Measurements from ENCODE around the gene PYCARD.
A peak's percentile ranks its signal among the peaks of the same experiment; 100 is the strongest.
"Not testable (repeated sequence)": the region's sequence is repeated elsewhere in the genome, so short reads cannot be mapped to it uniquely, and the experiment has no call there.

Gene PYCARD

DNA sequence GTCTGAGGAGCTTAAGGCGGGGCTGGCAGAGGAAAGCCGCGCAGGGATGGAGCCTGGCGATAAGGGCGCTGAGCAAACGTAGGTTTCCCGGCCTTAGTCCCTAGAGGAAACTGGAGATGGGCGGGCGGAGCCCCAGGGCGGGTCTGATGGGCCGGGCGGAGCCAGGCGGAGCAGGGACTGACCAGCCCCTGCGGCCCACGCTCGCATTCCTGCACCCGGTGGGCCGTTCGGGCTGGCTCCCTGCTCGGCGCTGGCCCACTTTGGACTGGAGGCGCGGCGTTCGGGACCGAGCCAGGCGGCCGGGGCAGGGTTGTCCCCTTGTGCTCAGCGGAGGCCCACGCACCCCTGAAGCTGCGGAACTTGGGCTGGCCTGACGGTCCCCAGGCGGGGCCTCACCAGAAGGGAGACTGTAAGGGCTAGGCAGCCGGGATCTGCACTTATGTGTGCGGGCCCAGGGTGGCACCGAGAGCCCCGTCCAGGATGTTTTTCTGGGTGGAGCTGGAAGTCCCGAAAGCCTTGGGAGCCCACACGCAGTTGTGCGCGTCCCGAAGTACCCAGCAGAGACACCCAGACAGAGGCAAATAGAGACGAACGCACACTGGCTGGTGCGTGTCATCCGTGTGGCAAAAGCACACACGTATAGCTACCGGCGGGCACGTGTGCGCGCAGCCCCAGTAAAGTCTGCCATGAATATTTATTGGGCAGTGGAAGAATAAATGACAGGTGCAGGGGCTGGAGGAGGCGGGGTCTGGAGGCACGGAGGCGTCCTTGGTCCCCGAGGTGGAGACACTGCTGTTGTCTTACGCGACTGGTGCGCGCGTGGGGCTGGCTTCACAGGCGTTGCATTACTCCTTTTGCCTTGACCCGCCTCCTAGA is 13.0 kb upstream of the PYCARD start:
- peak in 2 of 51 donors; percentile 7 to 17 for DNase-seq

DNA sequence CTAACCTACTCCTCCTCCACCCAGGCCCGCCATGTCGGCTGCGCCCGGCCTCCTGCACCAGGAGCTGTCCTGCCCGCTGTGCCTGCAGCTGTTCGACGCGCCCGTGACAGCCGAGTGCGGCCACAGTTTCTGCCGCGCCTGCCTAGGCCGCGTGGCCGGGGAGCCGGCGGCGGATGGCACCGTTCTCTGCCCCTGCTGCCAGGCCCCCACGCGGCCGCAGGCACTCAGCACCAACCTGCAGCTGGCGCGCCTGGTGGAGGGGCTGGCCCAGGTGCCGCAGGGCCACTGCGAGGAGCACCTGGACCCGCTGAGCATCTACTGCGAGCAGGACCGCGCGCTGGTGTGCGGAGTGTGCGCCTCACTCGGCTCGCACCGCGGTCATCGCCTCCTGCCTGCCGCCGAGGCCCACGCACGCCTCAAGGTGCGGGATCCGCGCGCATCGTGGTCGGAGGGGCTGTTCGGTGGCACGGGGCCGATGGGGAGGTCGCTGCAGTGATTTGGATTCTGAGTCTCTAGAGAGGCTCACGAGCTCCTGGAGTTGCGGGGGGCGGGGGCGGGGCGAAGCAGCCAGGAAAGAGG is 12.2 kb upstream of the PYCARD start:
- no peak for DNase-seq

DNA sequence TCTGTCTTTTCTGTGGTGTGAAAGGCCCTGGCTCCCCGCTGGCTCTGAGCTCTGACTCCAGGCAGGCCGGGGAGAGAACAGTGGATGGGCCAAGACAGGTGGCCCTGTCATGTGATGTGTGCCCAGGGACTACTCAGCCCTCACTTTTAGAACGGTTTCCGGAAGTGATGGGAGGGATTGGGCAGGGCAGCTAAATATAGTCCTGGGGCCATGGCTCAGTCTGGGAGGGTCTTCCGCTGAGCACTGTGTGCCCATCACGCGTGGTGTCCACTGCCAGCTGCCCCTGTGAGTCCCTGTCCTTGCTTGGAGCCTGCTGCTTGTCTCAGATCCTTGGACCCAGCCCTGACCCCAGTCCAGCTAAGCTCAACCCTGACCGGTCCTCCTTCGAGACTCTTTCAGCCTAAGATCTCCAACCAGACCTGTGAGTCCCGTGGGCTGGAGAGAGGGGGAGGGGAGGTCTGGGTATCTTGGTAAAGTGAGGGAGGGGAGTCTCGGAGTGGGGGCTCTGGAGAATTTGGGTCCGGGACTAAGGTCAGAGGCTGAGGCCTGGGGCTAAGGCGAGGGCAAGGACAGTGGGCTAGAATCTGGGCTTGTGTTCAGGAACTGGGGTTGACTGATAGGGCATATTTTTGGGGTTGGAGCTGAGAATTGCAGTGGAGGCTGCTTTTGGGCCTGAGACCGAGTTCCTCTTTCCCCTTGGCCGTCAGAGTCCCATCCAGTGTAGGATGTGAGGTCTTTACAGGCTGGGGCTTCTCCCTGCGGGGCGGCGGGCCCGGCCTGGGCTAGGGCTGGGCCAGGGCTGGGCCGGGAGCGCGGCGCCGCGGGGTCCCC is 11.5 kb upstream of the PYCARD start, which contains the start of gene TRIM72:
TSS of gene TRIM72 (plus strand) at position 243 of the 831 bp plus-strand sequence. CDS start 620 bp downstream, outside the sequence.
- DNase-seq, result no peak

DNA sequence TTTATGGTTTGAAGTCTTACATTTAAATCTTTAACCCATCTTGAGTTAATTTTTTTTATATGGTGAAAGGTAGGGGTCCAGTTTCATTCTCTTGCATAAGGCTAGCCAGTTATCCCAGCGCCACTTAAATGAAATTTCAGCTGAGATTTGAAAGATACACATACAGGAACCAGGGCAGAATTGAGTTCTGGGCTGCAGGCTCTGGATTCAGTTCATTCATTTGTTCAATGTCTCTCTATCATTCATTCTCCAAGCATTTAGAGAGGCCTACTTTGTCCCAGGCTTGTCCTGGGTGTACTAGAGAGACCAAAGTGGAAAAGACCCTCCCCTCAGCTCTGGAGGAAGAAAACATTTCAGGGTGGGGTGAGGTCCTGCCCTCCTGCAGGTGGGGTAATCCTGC is 10.8 kb upstream of the PYCARD start:
- no peak for DNase-seq

DNA sequence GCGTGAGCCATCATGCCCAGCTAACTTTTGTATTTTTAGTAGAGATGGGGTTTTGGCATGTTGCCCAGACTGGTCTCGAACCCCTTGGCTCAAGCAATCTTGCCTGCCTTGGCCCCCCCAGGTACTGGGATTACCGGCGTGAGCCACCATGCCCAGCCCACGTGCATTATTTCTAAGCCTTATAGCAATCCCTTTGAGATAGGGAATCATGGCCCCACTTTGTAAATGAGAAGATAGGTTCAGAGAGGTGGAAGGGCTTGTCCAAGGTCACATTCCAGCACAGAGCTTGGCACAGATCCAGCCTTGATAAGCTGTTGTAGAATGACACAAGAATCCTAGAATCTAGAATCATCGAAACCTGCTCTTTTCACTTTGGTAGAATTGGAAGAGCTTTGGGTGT is 4.2 kb upstream of the PYCARD start:
- DNase-seq, result no peak

DNA sequence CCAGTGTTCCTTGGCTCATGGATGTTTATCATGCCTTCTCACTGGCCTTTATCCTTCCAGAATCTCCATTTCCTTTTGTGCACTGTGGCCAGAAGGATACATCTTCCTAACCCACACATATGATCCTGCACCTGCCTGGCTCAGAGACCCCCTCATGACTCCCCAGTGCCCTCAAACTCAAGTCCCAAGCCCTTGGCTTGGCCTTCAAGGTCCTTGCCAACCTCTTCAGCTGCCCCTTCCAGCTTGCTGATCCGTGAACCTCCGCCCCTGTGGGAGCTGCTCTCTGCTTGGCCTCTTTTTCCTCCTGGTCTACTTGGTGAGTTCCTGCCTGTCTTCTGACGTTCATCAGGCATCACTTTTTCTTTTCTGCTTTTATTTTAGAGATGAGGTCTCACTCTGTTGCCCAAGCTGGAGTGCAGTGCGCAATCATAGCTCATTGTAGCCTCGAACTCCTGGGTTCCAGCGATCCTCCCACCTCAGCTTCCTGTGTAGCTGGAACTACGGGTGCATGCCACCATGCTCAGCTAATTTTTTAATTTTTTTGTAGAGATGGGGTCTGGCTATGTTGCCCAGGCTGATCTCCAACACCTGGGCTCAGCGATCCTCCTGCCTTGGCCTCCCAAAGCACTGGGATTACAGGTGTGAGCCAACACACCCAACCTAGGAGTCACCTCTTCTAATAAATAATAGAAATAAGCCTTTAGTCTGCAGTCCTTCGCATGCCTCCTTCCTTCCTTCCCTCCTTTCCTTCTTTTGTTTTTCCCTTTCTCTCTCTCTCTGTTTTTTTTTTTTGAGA is 2.5 kb upstream of the PYCARD start:
- no peak for DNase-seq

DNA sequence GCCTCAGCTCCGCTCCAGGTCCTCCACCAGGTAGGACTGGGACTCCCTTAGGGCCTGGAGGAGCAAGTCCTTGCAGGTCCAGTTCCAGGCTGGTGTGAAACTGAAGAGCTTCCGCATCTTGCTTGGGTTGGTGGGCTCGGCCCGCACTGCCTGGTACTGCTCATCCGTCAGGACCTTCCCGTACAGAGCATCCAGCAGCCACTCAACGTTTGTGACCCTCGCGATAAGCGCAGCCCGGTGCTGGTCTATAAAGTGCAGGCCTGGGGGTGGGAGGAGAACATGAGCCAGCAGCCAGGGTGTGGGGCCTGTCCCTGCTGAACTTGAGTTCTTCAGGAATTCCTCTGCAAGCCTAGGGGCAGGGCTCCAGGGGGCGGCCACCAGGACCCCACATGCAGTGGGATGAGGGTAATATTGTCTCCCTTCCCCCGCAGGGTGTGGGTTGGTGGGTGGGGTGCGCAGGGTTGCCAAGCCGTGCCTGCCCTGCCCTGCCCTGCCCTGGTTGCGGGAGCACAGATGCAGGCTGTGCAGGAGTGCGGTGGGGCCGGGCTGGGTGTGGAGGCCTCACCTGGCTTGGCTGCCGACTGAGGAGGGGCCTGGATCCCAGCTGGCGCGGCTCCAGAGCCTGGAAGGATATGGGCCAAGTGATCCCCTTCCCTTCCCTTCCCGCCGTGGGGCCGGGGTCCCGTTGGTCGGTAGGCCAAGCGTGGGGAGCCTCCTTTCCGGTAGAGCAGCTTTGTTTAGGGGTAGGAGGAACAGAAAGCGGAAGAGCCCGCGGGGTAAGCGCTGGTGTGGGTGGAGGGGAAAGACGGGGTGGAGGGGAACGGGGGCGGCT is 762 bp downstream of the PYCARD start:
- peak in 6 of 51 donors; percentile 8 to 49 (median 34) for DNase-seq

DNA sequence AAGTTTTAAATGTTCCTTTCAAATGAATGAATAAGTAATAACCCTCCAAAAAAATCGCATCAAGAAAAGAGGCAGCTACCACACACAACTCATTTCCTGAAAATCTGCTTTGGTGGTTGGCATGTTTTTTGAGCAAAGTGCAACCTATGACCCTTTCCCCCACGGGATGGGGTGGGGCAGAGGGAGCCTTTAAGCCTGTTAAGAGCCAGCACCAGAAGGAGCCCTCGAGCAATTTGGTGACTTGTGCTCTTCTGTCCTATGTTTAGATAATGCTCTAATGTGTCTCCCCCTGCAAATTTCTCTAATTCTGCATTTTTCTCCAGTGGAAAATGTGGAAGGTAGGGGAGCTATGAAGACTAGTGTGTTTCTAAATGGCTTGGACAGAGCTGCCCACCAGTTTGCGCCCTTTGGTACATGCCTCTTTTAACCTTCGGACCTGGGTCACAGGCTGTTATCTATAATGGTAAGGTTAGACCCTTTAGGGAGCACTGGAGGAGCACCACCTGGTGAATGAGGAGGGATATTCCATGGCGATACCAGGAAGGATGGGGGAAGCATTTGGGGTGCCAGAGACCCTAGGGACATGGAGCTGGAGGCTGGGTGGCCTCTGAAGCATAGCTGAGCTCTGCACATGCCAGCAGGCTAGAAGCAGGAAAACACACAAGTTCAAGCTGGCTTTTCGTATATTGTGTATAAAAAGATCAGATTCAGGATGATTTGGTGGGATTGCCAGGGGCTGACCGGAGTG is 1.6 kb downstream of the PYCARD start:
- DNase-seq, result no peak

DNA sequence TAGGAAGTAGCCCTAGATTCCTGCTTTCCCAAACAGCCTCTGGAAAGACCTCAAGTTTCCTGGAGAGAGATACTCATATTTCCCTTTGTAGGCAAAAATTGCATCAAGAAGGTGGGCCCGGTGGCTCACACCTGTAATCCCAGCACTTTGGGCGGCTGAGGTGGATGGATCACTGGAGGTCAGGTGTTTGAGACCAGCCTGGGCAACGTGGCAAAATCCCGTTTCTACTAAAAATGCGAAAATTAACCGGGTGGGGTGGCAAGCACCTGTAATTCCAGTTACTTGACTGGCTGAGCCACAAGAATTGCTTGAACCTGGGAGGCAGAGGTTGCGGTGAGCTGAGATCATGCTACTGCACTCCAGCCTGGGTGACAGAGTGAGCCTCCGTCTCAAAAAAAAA is 2.4 kb downstream of the PYCARD start:
- DNase-seq, result not testable (repeated sequence)

DNA sequence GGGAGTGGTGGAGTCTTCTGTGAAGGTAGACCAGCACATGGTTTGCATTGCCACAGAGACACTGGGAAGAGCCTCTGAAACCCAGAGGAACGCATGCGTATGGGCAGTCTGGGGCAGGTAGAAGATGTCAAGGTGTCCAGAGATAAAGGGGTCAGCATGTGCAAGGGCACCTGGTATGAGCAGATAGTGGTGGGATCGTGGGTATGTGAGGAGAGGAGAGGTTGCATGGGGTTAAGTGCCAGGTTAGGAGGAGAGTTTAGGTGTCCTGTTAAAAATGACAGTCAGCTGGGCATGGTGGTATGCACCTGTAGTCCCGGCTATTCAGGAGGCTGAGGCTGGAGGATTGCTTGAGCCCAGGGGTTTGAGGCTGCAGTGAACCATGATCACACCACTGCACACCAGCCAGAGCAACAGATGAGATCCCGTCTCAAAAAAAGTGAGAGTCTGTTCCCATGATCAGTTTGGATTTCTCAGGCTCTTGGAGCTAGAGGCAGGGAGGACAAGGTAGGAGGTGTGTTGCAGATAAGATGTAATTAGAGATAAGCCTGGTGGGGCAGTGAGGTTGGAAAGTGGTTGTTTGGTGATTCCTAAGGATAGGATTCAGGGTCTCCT is 3.0 kb downstream of the PYCARD start:
- DNase-seq, result no peak

DNA sequence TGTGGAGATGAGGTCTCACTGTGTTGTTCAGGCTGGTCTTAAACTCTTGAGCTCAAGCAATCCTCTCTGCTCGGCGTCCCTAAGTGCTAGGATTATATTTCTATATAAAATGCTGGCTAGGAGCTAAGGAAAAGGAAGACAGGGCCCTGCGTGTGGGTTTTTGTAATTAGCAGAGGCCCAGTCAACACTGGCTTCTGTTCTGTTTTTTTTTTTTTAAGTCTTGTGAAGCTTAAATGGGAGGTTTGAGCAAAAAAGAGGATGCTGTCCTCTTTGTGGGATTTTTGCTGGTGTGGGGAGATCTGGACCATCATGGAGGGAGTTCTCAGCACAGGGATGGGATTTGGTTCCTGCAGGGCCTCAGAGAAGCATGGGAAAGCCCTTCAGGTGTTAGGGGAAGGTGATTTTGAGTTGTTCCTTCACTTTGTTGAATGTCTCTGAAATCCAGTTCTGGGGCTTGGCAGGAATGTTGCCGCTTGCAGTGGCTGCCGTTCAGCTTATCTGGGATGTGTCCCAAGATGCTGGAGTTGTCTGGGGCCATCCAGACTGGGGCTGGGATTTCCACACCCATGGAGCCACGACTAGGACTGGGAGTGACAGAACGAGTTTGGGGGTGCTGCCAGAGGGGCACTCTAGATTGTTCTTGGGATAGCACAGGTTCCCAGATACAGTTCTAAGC is 4.2 kb downstream of the PYCARD start:
- no peak for DNase-seq

DNA sequence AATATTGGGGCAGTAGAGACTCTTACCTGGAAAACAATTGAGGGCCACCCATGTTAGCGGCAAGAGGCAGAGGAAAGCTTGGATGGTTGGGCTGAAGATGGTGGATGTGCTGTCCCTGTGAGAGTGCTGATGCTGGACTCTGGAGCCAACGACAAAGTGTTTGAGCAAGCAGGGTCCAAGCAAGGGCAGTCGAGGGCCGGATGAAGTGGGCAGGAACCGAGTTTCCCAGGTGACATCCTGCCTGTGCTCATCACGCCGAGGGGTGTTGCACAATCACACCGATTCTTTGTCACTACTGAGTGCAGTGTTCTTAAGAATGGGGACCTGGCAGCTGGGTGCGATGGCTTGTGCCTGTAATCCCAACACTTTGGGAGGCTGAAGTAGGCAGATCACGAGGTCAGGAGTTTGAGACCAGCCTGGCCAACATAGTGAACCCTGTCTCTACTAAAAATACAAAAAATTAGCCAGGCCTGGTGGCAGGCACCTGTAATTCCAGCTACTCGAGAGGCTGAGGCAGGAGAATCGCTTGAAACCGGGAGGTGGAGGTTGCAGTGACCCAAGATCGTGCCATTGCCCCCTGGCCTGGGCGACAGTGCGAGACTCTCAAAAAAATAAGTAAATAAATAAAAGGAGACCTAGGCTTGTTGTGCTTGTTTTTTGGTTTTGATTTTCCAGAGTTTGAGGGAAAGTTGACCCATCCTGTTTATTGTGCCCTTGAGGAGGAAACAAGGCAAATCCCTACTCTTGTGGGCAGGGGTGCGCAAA is 6.1 kb downstream of the PYCARD start:
- DNase-seq, result no peak

DNA sequence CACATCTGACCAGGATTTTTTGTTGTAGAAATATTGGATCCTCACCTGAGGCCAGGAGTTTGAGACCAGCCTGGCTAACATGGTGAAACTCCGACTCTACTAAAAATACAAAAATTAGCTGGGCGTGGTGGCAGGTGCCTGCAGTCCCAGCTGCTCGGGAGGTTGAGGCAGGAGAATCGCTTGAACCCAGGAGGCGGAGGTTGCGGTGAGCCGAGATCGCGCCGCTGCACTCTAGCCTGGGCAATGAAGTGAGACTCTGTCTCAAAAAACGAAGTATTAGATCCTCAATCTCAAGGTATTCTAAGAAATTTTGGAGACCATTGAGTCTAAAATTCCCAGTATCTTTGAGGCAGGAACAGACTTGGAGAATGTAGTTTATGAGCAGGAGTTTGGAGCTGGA is 6.7 kb downstream of the PYCARD start:
- not testable (repeated sequence) for DNase-seq

DNA sequence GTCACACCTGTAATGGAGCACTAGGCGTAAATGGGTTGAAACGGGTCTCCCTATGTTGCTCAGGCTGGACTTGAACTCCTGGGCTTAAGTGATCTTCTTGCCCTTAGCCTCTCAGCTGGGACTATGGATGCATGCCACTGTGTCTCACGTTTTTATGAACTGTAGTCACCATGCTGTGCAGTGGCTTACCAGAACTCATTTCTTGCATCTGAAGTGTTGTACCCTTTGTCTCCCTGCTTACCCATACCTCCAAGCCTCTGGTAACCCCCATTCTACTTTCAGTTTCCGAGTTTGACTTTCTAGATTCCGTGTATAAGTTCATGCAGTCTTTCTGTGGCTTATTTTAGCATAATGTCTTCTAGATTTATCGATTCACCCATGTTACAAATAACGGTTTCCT is 7.7 kb downstream of the PYCARD start:
- no peak for DNase-seq

DNA sequence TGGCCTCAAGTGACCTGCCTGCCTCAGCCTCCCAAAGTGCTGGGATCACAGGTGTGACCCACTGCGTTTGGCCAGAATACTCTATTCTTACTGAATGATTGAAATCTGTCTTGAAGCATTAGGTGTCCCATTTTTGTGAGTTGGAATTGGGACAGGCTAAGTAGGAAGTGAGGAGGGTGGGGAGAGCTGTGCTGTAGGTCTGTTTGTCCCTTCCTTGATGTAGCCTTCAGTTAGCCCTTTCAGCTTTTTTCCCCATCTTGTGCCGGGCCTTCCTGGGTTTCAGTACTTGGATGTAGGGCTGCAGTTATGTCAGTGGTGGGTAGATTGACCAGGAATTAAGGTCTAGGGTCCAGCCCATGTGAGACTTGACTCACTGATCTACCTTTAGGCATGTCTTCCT is 8.7 kb downstream of the PYCARD start:
- no peak for DNase-seq

DNA sequence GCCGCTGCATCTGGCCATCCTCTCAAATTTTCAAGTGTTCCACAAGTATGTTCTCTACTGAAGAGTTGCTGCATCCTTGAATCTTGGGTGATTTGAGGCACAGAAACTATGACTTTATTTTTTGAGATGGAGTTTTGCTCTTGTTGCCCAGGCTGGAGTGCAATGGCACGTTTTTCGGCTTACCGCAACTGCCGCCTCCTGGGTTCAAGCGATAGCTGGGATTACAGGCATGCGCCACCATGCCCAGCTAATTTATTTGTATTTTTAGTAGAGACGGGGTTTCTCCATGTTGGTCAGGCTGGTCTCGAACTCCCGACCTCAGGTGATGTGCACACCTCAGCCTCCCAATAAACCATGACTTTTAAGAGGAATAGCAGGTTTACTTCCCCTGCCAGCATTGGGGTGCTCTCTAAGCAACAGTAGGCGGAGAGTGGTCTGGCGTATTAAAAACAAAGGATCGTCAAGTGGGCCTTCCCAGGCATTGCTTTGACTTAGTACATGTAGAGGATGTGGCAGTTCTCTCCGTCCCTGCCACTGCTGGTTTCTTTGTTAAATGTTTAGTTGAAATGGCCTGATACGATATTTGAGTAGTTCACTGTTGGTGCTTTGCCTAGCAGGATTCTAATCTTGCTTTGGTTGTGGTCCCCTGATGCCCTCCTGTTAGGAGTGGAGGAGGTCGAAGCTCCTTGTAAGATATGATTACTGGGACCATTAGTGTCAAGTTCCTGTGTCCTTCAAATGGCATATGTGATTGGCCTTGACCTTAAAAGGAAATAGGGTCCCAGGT is 9.5 kb downstream of the PYCARD start:
- no peak for DNase-seq

All from hypothalamus (tissue), 51 donors.